NCI-H1092 treated with DMSO at 0.1 percent for 48 hours (cell line): ENCODE data around the gene MVB12B.

Experiments
- DNase-seq: peaks from one replicate; lab custom pipeline; 2025; lab: John Stamatoyannopoulos, UW

The MVB12B gene

GRCh38 chr9:126361810-126362238 is 35.2 kb downstream of the MVB12B start:
- DNase-seq = no peak

GRCh38 chr9:126363250-126363649 is 36.6 kb downstream of the MVB12B start:
- DNase-seq = no peak

GRCh38 chr9:126363847-126364671 is 37.4 kb downstream of the MVB12B start:
- no peak for DNase-seq

- no peak for DNase-seq
Measured at GRCh38 chr9:126365780-126366179, 39.2 kb downstream of the MVB12B start.

GRCh38 chr9:126366366-126367011 is 39.9 kb downstream of the MVB12B start:
- DNase-seq = peak; percentile 17

- no peak for DNase-seq
Measured at GRCh38 chr9:126367139-126367538, 40.5 kb downstream of the MVB12B start.

- no peak for DNase-seq
Measured at GRCh38 chr9:126367616-126368015, 41.0 kb downstream of the MVB12B start.

GRCh38 chr9:126368020-126368419 is 41.4 kb downstream of the MVB12B start:
- DNase-seq = no peak

- DNase-seq = no peak
Measured at GRCh38 chr9:126371007-126371870, 44.6 kb downstream of the MVB12B start.

- no peak for DNase-seq
Measured at GRCh38 chr9:126372716-126373115, 46.1 kb downstream of the MVB12B start.

- peak; percentile 22 for DNase-seq
Measured at GRCh38 chr9:126373241-126373640, 46.6 kb downstream of the MVB12B start.

- DNase-seq = no peak
Measured at GRCh38 chr9:126374366-126374781, 47.7 kb downstream of the MVB12B start.

- DNase-seq = no peak
Measured at GRCh38 chr9:126375386-126375785, 48.8 kb downstream of the MVB12B start.

GRCh38 chr9:126376311-126377175 is 49.9 kb downstream of the MVB12B start:
- DNase-seq = no peak

- DNase-seq = no peak
Measured at GRCh38 chr9:126377176-126377509, 50.5 kb downstream of the MVB12B start.

GRCh38 chr9:126377536-126377935 is 50.9 kb downstream of the MVB12B start:
- DNase-seq = no peak

- DNase-seq = no peak
Measured at GRCh38 chr9:126378761-126379160, 52.1 kb downstream of the MVB12B start.

- no peak for DNase-seq
Measured at GRCh38 chr9:126379661-126380360, 53.2 kb downstream of the MVB12B start.

- no peak for DNase-seq
Measured at GRCh38 chr9:126380447-126380846, 53.8 kb downstream of the MVB12B start.

GRCh38 chr9:126381195-126381594 is 54.6 kb downstream of the MVB12B start:
- DNase-seq = no peak
